HG03159 (cell line): ENCODE data around the gene ZNF598.
"Not testable (repeated sequence)": the region's sequence is repeated elsewhere in the genome, so short reads cannot be mapped to it uniquely, and the experiment has no call there.

Source experiments
- ATAC-seq: cut with Tn5 transposase; IDR thresholded peaks from one replicate; pipeline ENCODE4 v1.9.1; 2021; ENCODE audit warnings: mild to moderate bottlenecking, moderate library complexity; ENCODE audit not compliant: unreplicated experiment

ZNF598 gene

GRCh38 chr16:1960665-1961630 lies 48.7 kb downstream of the ZNF598 start:
- no peak for ATAC-seq

GRCh38 chr16:1959269-1960039 lies 50.2 kb downstream of the ZNF598 start, which contains the start of gene NDUFB10:
NDUFB10 (plus strand) TSS chr16:1959538; CDS start chr16:1959625, 87 bp downstream.
- peak; percentile 63 for ATAC-seq

- no peak for ATAC-seq
These were observed 50.8 kb downstream of the ZNF598 start for GRCh38 chr16:1958715-1959268.

GRCh38 chr16:1958143-1958491 lies 51.5 kb downstream of the ZNF598 start:
- ATAC-seq, result not testable (repeated sequence)

- ATAC-seq, result not testable (repeated sequence)
These were observed 52.0 kb downstream of the ZNF598 start for GRCh38 chr16:1957434-1958142.

GRCh38 chr16:1953734-1954133 lies 55.9 kb downstream of the ZNF598 start:
- ATAC-seq, result no peak

- no peak for ATAC-seq
These were observed 59.1 kb downstream of the ZNF598 start for GRCh38 chr16:1950559-1950958.

- no peak for ATAC-seq
These were observed 59.6 kb downstream of the ZNF598 start for GRCh38 chr16:1950047-1950446.

- ATAC-seq, result no peak
These were observed 60.1 kb downstream of the ZNF598 start for GRCh38 chr16:1949507-1949906.
